Activated effector memory CD4-positive, alpha-beta T cell treated with Interleukin-2 at 50 U/mL for 16 hours (primary cell): ENCODE results near the gene ERP29.
"Not testable (repeated sequence)": the region's sequence is repeated elsewhere in the genome, so short reads cannot be mapped to it uniquely, and the experiment has no call there.

Experiments
- DNase-seq: peaks from one replicate; pipeline ENCODE4 v3.0.0-alpha.2; 2020

The ERP29 gene

GRCh38 chr12:112012775-112013600 lies at the start of gene ERP29, which contains the start of gene TMEM116:
TSS of gene ERP29 (plus strand) at chr12:112013426. CDS start at chr12:112013466, 40 bp downstream.
TSS of gene TMEM116 (minus strand) at chr12:112013165. CDS start at chr12:112005270, 7,895 bp downstream.
- DNase-seq, result peak; percentile 100

- DNase-seq, result no peak
These were observed 48.3 kb upstream of the ERP29 start for GRCh38 chr12:111964935-111965334.

GRCh38 chr12:111971800-111972199 lies 41.4 kb upstream of the ERP29 start:
- DNase-seq, result no peak

- DNase-seq, result no peak
These were observed 37.9 kb upstream of the ERP29 start for GRCh38 chr12:111975161-111975931.

GRCh38 chr12:111976291-111976690 lies 36.9 kb upstream of the ERP29 start:
- no peak for DNase-seq

GRCh38 chr12:111976860-111977259 lies 36.4 kb upstream of the ERP29 start:
- no peak for DNase-seq

GRCh38 chr12:111978545-111978944 lies 34.7 kb upstream of the ERP29 start:
- no peak for DNase-seq

- no peak for DNase-seq
These were observed 32.6 kb upstream of the ERP29 start for GRCh38 chr12:111980598-111980997.

- no peak for DNase-seq
These were observed 31.2 kb upstream of the ERP29 start for GRCh38 chr12:111981987-111982386.

GRCh38 chr12:111984820-111985219 lies 28.4 kb upstream of the ERP29 start:
- no peak for DNase-seq

- DNase-seq, result no peak
These were observed 21.7 kb upstream of the ERP29 start for GRCh38 chr12:111991535-111991934.

- DNase-seq, result no peak
These were observed 21.3 kb upstream of the ERP29 start for GRCh38 chr12:111991946-111992345.

GRCh38 chr12:111992464-111992863 lies 20.8 kb upstream of the ERP29 start:
- DNase-seq, result no peak

GRCh38 chr12:111993292-111994150 lies 19.7 kb upstream of the ERP29 start:
- no peak for DNase-seq

- DNase-seq, result not testable (repeated sequence)
These were observed 18.8 kb upstream of the ERP29 start for GRCh38 chr12:111994211-111995111.

GRCh38 chr12:111995782-111996480 lies 17.3 kb upstream of the ERP29 start:
- DNase-seq, result no peak

GRCh38 chr12:111997300-111997699 lies 15.9 kb upstream of the ERP29 start:
- no peak for DNase-seq

- no peak for DNase-seq
These were observed 15.2 kb upstream of the ERP29 start for GRCh38 chr12:111998015-111998414.

- not testable (repeated sequence) for DNase-seq
These were observed 14.1 kb upstream of the ERP29 start for GRCh38 chr12:111999129-111999528.

- DNase-seq, result no peak
These were observed 12.4 kb upstream of the ERP29 start for GRCh38 chr12:112000820-112001219.

- no peak for DNase-seq
These were observed 11.7 kb upstream of the ERP29 start for GRCh38 chr12:112001576-112001975.
